GM21515 (cell line): ENCODE results near the gene SYK.

Experiments
- ATAC-seq: cut with Tn5 transposase; IDR thresholded peaks from one replicate; pipeline ENCODE4 v1.9.1; 2021; ENCODE audit not compliant: unreplicated experiment

Gene SYK

DNA sequence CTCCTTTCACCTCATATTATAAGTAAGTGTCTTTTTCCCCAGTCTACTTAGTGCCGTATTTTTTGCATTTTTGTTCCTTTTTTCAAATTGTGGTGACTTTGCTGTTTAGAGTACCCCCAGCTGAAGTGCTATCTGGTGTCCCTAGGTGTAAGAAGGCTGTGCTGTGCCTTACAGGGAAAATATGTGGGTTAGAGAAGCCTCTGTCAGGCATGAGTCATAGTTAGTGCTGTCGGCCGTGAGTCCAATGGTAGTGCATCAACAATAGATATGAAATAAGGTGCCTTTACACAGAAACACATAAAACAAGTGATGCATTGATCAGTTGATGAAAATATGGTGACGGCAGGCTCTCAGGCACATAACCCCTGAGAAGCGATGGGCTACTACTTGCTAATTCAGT lies 20.1 kb downstream of the SYK start:
- no peak for ATAC-seq

DNA sequence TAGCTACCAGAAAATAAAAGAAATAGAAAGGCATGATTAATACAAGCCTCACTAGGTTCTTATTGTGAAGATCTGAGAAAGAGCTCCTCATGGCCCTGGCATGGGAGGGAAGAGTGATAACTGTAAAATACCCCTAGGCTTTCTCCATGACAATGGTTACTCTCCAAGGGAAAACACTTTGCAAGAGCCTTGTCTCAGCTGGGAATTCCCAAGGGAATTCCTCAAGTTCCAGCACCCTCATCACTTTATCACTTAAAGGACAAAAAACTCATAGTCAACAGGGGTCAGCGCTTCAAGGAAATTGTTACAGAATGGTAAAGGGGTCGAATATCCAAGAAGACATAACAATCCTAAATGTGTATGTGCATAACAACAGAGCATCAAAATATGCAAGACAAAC lies 21.2 kb downstream of the SYK start:
- no peak for ATAC-seq

DNA sequence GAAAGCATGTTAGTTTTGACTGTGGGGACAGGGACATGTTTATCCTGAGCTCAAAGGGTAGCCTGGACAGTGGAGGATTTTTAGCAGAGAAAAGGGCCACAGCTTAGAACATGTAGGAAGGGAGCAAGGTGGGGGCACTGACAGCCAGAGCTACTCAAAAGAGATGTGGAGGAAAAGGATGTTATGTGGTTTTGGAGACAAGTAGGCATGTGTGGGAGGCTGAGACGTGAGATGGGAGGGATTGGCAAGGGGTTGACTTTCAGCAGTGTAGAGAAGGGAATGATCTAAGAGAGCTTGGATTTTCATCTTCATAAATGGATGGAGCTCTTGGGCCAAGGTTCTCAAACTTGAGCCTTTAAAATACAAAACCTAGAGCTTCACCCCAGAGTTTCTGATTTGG lies 24.0 kb downstream of the SYK start:
- no peak for ATAC-seq

DNA sequence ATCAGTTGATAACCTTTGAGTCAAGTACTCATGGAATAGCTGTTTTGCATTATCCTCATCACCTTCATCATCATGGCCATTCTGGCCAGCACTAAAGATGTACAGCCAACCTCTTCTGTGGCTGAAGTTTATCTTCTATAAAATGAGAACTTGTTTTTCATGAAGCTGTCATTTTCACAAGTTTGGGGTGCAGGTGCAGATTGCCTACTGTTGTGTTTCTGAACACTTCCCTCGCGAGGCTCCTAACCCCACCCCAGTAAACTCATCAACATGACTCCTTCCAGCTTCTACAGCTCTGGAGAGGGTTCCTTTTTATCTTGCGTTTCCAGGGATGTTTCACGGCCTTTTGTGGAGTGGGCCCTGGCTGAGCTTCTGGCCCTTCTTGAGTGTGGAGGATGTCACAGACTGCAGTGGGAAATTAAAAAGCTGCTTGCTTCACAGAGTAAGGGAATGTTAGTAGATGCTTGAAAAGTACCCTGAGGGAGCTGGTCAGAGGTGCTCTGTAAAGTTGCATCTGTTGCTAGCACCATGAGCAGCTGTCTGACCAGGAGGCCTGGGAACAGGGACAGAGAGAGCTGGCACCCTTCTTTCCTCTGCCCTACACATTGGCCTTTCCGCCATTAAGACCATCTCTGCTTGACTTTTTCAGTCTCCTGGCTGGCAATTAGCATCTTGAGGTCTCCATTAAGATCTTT lies 24.9 kb downstream of the SYK start:
- ATAC-seq = no peak

DNA sequence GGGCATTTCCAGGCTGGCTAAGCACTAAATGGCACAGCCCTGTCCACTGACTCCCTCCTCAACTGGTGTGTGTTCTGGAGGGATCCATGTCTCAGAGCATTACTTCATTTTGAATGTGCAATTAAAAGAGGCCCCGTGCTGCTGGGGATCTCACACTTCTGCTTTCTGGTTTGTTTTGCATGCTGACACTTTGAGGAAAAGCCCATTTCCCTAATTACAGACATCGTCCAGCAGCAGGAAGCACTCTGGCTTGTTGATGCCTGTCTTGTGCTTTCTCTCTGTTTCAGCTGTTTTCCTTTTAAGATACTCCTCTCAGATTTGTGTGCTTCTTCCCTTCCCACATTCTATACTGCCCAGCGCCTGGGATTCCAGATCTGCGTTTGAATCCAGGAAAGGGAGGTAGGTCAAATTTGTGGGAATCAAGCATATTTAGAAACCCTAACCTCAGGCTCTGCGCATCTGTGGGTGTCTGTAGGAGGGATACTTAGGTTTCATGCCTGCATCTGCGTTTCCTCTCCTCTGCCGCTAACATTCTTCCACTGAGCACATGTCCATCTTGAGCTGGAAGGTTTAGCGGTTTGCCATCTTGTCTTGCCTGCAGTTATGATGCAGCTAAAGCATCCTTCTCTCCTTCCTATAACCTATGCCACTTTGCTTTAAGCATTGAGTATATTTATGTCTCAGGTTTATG lies 25.7 kb downstream of the SYK start:
- ATAC-seq = peak; percentile 44

DNA sequence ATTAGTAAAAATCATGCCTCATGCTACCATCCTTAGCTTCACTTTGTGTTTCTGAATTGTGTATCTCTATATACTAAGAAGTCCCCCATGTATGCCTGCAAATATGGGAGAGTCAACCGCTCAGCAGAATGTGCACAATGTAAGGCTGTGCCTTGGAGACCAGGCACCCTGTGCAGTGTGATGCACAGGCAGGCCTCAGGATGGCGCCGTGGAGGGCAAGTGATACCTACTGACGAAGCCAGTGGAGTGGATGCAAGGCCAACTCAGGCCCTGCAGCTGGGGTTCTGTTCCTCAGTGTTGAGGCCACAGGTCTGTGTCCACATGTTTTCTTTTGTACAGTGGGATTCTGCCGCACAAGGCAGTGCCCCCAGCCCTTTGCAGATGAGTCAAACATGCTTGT lies 28.4 kb downstream of the SYK start:
- ATAC-seq = no peak

DNA sequence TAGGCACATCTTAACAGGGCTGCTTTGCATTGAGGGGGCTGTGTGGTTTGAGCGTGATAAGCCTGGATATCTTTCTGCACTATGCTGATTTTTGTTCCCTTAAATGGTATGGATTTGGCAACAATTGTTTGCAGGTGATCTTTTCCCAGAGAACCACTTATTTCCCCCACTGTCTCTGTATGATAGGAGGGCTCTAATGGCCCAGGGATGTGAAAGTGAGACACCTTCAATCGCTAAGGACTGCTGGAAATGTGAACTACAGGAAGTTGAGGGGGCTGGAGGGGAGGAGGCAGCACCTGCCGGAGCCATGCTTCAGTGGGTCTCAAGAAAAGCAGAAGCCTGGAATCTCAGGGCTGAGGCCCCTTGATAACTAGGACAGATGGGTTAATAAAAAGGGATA lies 29.4 kb downstream of the SYK start:
- ATAC-seq = peak; percentile 44

DNA sequence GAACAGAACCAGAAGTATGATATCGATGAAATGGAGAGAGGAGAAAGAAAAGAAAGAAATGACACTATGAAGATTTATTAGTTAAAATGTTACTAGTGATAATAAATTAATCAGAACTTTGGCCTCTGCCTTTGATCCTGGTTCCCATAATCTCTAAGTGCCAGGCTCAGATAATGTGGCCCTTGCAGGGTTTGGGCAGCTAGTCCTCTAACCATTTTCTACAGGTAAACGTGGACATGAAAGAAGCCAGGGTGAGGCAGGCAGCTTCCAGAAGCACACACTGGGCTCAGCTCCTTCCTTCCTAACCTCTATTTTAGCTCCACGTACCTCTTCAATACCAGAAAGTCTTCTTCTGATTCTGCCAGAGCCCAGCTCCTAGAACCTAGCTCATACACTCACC lies 30.6 kb downstream of the SYK start:
- ATAC-seq = no peak

DNA sequence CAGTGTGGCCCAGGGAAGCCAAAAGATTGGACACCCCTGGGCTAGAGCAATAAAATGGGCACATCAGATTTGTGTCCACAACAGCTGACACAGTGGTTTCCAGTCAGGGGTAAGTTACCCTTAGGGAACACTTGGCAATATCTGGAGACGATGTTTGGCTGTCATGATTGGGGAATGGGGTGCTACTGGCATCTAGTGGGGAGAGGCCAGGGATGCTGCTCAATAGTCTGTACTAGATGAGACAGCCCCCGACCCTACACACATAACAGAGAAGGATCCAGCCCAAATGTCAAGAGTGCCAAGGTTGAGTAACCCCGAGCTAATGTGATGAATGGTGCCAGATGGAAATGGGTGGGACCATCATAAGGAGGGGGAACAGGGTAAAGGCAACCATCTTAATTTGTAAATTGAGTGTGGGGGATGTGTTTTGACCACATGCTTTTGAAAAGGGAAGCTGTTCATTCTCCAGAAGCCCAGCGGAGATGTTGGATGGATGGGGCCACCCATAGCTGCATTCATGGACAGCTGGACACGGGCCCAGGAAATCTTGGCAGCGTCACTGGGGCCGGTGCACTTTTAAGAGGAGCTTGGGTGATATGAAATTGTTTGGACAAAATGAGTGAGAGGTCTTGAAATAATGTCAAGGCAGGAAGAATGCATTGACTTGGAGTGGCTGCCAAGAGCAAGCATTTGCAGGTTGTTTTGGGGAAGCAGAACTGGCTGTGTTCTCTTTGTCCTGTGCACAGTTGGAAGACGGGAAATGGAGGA lies 33.4 kb downstream of the SYK start:
- no peak for ATAC-seq

DNA sequence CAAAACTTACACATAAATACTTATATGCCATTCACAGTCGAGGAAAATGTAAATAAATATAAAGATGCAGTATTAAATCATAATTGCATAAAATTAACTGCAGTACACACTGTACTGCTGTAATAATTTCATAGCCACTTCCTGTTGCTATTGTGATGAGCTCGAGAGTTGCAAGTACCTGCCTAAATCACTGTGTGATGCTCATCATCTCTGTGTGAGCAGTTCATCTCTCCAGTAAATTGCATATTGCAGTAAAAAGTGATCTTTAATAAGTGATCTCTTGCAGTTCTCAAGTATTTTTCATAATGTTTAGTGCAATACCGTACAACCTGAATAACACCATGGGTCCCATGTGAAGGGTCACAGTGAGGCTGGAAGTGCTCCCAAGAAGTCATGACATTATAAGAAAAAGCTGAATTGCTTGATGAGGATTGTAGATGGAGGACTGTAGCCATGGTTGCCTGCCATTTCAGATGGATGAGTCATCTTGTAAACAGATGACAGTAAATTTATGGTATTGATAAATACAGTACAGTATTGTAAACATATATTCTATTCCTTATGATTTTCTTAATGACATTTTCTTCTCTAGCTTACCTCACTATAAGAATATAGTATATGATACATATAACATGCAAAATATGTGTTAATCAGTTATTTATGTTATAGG lies 34.9 kb downstream of the SYK start:
- ATAC-seq = no peak

DNA sequence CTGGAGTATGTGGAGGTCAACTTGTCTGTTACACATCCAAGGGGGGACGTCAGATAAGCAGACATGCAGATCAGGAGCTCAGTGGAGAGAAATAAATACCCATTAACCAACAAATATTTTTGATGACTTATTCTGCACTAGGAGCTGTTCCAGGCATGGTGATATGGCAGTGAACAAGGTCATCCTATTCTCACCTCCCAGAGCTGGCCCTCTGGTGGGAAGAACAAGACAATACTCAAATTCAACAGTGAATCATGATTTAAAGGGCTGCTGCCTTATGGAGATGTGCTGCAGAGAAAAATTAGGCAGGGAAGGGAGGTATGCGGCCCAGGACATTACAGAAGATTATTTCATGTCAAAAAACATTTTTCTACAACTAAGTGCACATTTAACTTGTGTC lies 36.5 kb downstream of the SYK start:
- ATAC-seq = no peak

DNA sequence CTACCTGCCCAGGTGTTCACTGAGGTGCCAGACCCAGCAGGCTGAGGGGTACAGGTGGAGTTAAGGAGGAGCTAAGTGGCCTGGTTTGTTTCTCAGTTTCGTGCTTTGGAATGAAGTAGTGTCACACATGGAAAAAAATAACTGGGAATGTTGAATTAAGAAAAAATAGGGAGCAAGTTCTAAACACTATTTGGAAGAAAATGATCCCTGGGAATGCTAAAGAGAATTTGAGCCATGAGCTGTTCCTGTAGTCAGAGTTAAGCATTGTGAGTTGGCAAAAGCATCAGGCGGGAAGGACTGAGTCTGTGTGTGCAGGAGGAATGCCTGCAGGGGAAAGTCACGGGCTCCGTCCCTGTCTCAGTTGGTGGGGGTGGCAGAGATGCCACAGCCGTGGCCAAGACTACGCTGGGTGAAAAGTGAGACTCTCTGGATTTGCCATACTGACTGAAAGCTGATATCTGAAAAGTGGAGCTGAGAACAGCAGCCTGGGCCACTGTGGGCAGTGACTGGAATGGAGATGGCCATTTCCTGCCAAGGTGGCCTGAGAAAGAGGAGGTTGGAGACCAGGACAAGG lies 37.0 kb downstream of the SYK start:
- no peak for ATAC-seq

DNA sequence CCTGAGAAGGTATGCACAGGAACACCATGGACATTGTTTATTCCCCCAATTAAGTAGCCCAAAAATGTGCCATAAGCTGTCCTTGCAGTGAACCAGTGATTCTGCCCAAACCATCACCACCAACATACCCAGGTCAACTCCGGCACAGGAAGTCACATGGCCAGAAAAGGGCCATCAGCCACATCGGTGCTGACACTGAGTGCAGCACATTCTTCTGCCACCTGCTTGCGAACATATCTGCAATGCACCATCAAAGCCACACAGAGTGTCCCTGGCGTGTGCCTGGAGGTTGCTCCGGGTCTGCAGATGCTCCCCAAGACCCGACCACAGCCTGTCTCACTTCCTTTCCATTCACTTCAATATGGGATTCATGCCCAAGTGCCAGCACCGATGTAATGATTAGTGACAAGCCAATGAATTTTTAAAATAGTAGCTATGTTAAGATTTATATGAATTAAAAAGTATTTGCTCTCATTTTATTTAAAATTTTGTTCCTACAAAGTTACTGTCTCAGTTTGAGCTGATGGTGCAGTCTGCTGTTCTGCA lies 37.6 kb downstream of the SYK start:
- no peak for ATAC-seq

DNA sequence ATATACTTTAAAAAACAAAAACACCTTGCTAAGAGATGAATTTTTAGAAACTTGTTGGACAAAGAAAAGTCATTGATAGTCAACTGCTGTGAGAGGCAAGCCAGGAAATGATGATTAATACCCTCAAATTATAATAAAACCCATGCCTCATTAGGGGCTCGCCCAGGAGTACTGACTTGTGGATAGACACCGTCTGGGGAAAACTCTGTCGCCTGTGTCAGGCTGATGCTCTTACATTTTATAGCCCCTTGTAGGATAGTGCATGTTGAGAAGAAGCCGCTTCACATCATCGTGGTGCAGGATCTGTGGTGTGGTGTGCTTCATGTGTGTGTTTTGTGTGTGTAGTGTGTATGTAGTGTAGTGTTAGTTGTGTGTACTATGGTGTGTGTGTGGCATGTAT lies 39.1 kb downstream of the SYK start:
- ATAC-seq = no peak

DNA sequence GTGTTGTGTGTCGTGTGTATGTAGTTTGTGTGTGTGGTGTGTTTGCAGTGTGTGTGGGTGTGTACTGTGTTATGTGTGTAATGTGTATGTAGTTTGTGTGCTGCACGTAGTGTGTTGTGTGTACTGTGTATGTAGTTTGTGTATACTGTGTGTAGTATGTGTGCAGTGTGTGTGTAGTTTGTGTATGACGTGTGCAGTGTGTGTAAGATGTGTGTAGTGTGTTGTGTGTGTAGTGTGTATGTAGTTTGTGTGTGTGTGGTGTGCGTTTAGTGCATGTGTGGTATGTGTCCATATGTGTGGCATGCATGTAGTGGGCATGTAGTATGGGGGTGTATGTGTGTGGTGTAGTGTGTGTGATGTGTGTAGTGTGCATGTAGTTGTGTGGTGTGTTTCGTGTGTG lies 39.6 kb downstream of the SYK start:
- ATAC-seq = no peak

DNA sequence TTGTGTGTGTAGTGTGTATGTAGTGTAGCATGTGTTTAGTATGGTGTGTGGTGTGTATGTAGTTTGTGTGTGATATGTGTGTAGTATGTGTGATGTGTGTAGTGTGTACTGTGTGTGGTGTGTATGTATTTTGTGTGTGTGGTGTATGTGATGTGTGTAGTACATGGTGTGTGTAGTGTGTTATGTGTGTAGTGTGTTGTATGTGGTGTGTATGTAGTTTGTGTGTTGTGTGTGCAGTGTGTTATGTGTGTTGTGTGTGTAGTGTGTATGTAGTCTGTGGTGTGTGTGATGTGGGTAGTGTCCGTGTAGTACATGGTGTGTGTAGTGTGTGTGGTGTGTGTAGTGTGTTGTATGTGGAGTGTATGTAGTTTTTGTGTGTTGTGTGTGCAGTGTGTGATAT lies 40.0 kb downstream of the SYK start:
- ATAC-seq = no peak

DNA sequence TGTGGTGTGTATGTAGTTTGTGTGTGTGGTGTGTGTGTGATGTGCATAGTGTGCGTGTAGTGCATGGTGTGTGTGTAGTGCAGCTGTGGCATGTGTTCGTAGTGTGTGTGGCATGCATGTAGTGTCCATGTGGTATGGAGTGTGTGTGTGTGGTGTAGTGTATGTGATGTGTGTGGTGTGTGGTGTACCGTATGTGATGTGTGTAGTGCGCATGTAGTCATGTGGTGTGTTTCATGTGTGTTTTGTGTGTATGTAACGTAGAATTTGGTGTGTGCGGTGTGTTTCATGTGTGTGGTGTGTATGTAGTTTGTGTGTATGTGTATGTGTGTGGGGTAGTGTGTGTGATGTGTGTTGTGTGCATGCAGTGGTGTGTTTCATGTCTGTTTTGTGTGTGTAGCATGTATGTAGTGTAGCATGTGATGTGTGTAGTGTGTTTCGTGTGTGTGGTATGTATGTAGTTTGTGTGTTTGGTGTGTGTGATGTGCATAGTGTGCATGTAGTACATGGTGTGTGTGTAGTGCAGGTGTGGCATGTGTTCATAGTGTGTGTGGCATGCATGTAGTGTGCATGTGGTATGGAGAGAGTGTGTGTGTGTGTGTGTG lies 40.7 kb downstream of the SYK start:
- ATAC-seq = no peak

DNA sequence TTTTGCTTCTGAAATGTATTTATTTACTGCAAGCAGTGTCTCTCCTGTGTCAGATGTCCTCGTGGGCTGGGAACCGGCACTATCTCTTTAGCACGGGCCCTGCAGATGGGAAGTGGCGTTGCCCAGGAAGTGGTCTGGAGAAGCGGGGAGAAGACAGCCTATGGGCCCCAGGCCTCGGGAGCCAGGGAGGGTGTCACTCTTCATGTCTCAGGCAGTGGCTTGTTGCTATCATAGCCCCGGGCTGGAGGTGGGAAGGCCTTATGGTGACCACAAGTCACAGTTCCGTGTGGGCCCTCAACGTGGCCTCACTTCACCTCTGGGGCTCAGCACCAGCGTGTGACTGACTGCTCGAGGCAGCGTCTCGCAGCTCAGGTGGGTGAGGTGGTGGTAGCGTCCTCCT lies 41.4 kb downstream of the SYK start:
- no peak for ATAC-seq

DNA sequence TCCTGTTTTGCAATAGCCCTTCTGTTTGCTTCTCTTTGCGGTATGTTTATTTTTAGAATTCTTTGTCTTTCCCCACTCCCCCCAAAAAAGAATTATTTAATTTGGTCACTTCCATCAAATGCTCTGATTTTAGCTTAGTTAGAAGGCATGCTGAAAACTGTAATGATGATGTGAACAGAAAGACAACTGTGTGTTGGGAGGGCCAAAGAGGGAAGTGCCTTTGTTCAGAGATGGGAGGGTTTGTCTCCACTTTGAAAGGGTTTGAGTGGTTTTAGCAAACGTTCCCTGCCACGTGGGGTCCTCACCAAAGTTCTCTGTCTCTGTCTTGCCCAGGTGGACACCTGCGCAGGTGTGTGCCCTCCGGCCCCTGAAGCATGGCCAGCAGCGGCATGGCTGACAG lies 41.9 kb downstream of the SYK start:
- no peak for ATAC-seq

DNA sequence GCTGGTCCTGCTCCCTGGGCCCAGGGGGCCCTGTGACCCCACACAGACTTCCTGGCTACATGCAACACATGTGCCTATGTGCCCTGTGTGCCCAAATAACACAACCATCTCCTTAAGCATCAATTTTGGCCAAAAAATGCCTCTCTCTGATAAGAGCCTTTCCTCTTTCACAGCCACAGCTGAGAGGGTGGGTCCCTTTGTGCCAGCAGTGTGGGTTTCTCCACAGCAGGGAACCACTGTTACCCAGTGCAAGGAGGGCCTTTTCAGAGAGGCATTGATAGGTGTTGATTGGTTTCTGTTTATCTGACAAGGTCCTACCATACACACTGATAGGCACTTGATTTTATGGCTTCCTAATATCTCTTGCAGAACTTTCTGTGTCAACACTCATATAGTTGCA lies 42.7 kb downstream of the SYK start:
- no peak for ATAC-seq
